ENCODE data around the gene PARM1. TPM values are rescaled to one million over a fixed set of nuclear protein-coding genes. Genes with fewer than 3 reads are reported as not detected.

PARM1 gene
- total and polyA plus RNA-seq, 5 donors from 2014 or later = 0.10 to 0.22 TPM; not detected in 3

DNA sequence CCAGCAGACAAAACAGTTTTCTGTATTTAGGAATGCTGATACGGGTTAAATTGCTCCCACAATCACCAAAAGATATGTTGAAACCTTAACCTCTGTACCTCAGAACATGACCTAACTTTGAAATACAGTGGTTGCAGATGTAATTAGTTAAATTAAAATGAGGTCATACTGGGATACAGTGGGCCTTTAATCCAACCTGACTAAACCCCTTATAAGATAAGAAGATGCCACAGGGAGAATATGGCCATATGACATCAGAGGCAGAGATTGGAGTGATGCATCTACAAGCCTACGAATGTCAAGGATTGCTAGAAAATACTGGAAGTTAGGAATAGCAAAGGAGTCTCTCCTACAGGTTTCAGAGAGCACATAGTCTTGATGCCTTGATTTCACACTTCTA is 32.1 kb upstream of the PARM1 start:
- Mint-ChIP-seq H3K27me3 (no peaks in the 10 kb centered on the region), H3K4me3 (no peak overlapping the region), H3K9me3 (peaks cover 0 to 2% (median 0%) of the 10 kb centered on the region in 7 donors), H3K27ac (no peak overlapping the region), H3K36me3 (no peaks in the 10 kb centered on the region), H3K4me1 (no peaks in the 10 kb centered on the region)
- Histone ChIP-seq H3K27ac (ENCODE audit: insufficient read depth, low read length, poor library complexity, severe bottlenecking) (no peak overlapping the region), H3K4me1 (ENCODE audit: control insufficient read depth, insufficient read depth, low read length, poor library complexity, severe bottlenecking) (no peaks in the 10 kb centered on the region), H3K4me3 (ENCODE audit: low read depth, low read length) (no peak overlapping the region), H3K27me3 (ENCODE audit: control insufficient read depth, insufficient read depth, low read length) (no peaks in the 10 kb centered on the region), H3K9me3 (ENCODE audit: control insufficient read depth in 2 of 2, low read length in 2 of 2) (no peaks in the 10 kb centered on the region), H3K36me3 (ENCODE audit: control insufficient read depth, insufficient read depth, low read length) (no peaks in the 10 kb centered on the region)
- no peak for DNase-seq
- no peak for ATAC-seq (ENCODE audit: low read depth in 2 of 2)

DNA sequence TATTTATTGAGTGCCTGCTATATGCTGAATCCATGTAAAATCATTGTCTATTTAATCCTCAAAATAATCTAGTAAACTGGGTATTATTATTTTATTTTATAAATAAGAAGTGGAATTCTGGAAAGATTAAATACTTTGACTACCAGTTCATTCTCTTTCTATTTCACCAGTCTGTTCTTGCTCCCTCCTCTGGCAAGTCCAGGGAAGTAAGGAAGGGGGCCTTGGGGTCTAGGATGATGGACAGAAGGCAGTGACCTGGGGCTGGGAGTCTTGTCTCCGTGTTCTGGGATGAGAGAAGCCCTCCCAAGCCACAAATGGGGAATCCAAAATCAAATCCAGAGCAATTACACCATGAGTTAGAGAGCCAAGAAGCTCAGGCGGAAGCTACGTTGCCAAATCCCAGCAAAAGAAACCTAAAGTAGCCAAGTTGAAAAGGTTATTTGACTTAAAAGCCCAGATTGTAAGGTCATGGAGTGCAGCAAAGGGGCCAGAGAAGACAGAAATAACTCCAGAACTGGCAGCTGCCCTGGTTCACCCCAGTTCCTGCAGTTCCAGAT is 28.3 kb upstream of the PARM1 start:
- H3K27ac Mint-ChIP-seq = peak overlapping the region in 1 of 3 donors; percentile 76
- no peak for ATAC-seq (ENCODE audit: low read depth in 2 of 2)

DNA sequence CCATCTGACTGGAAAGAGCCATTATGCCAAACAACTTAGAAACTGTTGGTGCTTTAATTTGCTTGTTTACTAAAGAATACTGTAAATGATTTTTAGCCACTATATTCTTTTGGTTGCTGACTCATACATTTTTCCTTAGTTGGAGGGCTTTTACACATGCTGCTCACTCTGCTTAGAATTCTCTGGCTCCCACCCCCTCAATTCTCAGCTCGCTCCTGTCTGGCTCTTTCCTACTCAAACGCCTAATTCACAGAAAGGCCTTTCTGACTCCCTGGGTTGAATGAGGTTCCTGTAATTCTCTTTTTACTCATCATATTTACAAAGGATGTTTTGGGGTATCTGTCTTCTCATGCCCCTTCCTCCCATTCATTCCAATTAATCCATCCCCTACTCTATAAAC is 26.1 kb upstream of the PARM1 start:
- DNase-seq = no peak
- no peaks in the 10 kb centered on the region for H3K4me1 ChIP-seq (ENCODE audit: control insufficient read depth, insufficient read depth, low read length, poor library complexity, severe bottlenecking)
- H3K27me3 ChIP-seq (ENCODE audit: control insufficient read depth, insufficient read depth, low read length) = no peaks in the 10 kb centered on the region
- ATAC-seq (ENCODE audit: low read depth in 2 of 2) = no peak
- no peaks in the 10 kb centered on the region for H3K9me3 ChIP-seq (ENCODE audit: control insufficient read depth in 2 of 2, low read length in 2 of 2)
- H3K36me3 Mint-ChIP-seq = no peaks in the 10 kb centered on the region
- H3K4me1 Mint-ChIP-seq = no peaks in the 10 kb centered on the region
- peaks cover 0 to 4% (median 0%) of the 10 kb centered on the region in 7 donors for H3K9me3 Mint-ChIP-seq
- H3K27ac ChIP-seq (ENCODE audit: insufficient read depth, low read length, poor library complexity, severe bottlenecking) = no peak overlapping the region
- H3K4me3 ChIP-seq (ENCODE audit: low read depth, low read length) = no peak overlapping the region
- no peak overlapping the region for H3K4me3 Mint-ChIP-seq
- H3K27me3 Mint-ChIP-seq = no peaks in the 10 kb centered on the region
- H3K36me3 ChIP-seq (ENCODE audit: control insufficient read depth, insufficient read depth, low read length) = no peaks in the 10 kb centered on the region
- H3K27ac Mint-ChIP-seq = no peak overlapping the region

More for the DNA sequence above, 28.3 kb upstream of the PARM1 start:
- no peak for DNase-seq
- Histone ChIP-seq H3K4me3 (ENCODE audit: low read depth, low read length) (no peak overlapping the region), H3K4me1 (ENCODE audit: control insufficient read depth, insufficient read depth, low read length, poor library complexity, severe bottlenecking) (no peaks in the 10 kb centered on the region), H3K9me3 (ENCODE audit: control insufficient read depth in 2 of 2, low read length in 2 of 2) (no peaks in the 10 kb centered on the region), H3K36me3 (ENCODE audit: control insufficient read depth, insufficient read depth, low read length) (no peaks in the 10 kb centered on the region), H3K27me3 (ENCODE audit: control insufficient read depth, insufficient read depth, low read length) (no peaks in the 10 kb centered on the region), H3K27ac (ENCODE audit: insufficient read depth, low read length, poor library complexity, severe bottlenecking) (no peak overlapping the region)
- Mint-ChIP-seq H3K27me3 (no peaks in the 10 kb centered on the region), H3K36me3 (no peaks in the 10 kb centered on the region), H3K4me3 (no peak overlapping the region), H3K9me3 (peaks cover 0 to 2% (median 0%) of the 10 kb centered on the region in 7 donors), H3K4me1 (no peaks in the 10 kb centered on the region)

GRCh38 chr4:74919783-74920182 is 13.1 kb upstream of the PARM1 start:
- Histone ChIP-seq H3K4me3 (ENCODE audit: low read depth, low read length) (no peak overlapping the region), H3K36me3 (ENCODE audit: control insufficient read depth, insufficient read depth, low read length) (no peaks in the 10 kb centered on the region), H3K4me1 (ENCODE audit: control insufficient read depth, insufficient read depth, low read length, poor library complexity, severe bottlenecking) (no peaks in the 10 kb centered on the region), H3K27ac (ENCODE audit: insufficient read depth, low read length, poor library complexity, severe bottlenecking) (no peak overlapping the region), H3K9me3 (ENCODE audit: control insufficient read depth in 2 of 2, low read length in 2 of 2) (no peaks in the 10 kb centered on the region), H3K27me3 (ENCODE audit: control insufficient read depth, insufficient read depth, low read length) (no peaks in the 10 kb centered on the region)
- Mint-ChIP-seq H3K4me3 (no peak overlapping the region), H3K4me1 (no peaks in the 10 kb centered on the region), H3K36me3 (no peaks in the 10 kb centered on the region), H3K27me3 (no peaks in the 10 kb centered on the region), H3K27ac (no peak overlapping the region), H3K9me3 (peaks cover 0 to 2% (median 0%) of the 10 kb centered on the region in 7 donors)
- no peak for DNase-seq
- ATAC-seq (ENCODE audit: low read depth in 2 of 2) = no peak

GRCh38 chr4:74920704-74921103 is 12.2 kb upstream of the PARM1 start:
- Histone ChIP-seq H3K27me3 (ENCODE audit: control insufficient read depth, insufficient read depth, low read length) (no peaks in the 10 kb centered on the region), H3K27ac (ENCODE audit: insufficient read depth, low read length, poor library complexity, severe bottlenecking) (no peak overlapping the region), H3K4me1 (ENCODE audit: control insufficient read depth, insufficient read depth, low read length, poor library complexity, severe bottlenecking) (no peaks in the 10 kb centered on the region), H3K36me3 (ENCODE audit: control insufficient read depth, insufficient read depth, low read length) (no peaks in the 10 kb centered on the region), H3K4me3 (ENCODE audit: low read depth, low read length) (no peak overlapping the region), H3K9me3 (ENCODE audit: control insufficient read depth in 2 of 2, low read length in 2 of 2) (no peaks in the 10 kb centered on the region)
- Mint-ChIP-seq H3K27ac (no peak overlapping the region), H3K9me3 (no peaks in the 10 kb centered on the region), H3K27me3 (no peaks in the 10 kb centered on the region), H3K36me3 (no peaks in the 10 kb centered on the region), H3K4me1 (no peaks in the 10 kb centered on the region), H3K4me3 (no peak overlapping the region)
- no peak for DNase-seq
- no peak for ATAC-seq (ENCODE audit: low read depth in 2 of 2)

GRCh38 chr4:74921490-74921889 is 11.4 kb upstream of the PARM1 start:
- H3K4me1 Mint-ChIP-seq = no peaks in the 10 kb centered on the region
- no peaks in the 10 kb centered on the region for H3K36me3 Mint-ChIP-seq
- Histone ChIP-seq H3K27ac (ENCODE audit: insufficient read depth, low read length, poor library complexity, severe bottlenecking) (no peak overlapping the region), H3K27me3 (ENCODE audit: control insufficient read depth, insufficient read depth, low read length) (no peaks in the 10 kb centered on the region), H3K4me3 (ENCODE audit: low read depth, low read length) (no peak overlapping the region), H3K4me1 (ENCODE audit: control insufficient read depth, insufficient read depth, low read length, poor library complexity, severe bottlenecking) (no peaks in the 10 kb centered on the region), H3K9me3 (ENCODE audit: control insufficient read depth in 2 of 2, low read length in 2 of 2) (no peaks in the 10 kb centered on the region), H3K36me3 (ENCODE audit: control insufficient read depth, insufficient read depth, low read length) (no peaks in the 10 kb centered on the region)
- no peak overlapping the region for H3K27ac Mint-ChIP-seq
- ATAC-seq (ENCODE audit: low read depth in 2 of 2) = no peak
- H3K27me3 Mint-ChIP-seq = no peaks in the 10 kb centered on the region
- DNase-seq = no peak
- no peaks in the 10 kb centered on the region for H3K9me3 Mint-ChIP-seq
- H3K4me3 Mint-ChIP-seq = no peak overlapping the region

- no peaks in the 10 kb centered on the region for H3K9me3 ChIP-seq (ENCODE audit: control insufficient read depth in 2 of 2, low read length in 2 of 2)
- H3K27ac ChIP-seq (ENCODE audit: insufficient read depth, low read length, poor library complexity, severe bottlenecking) = no peak overlapping the region
- H3K9me3 Mint-ChIP-seq = peaks cover 0 to 3% (median 0%) of the 10 kb centered on the region in 7 donors
- peaks cover 12% of the 10 kb centered on the region for H3K27me3 Mint-ChIP-seq
- ATAC-seq (ENCODE audit: low read depth in 2 of 2) (no peak), DNase-seq (no peak)
- H3K27ac Mint-ChIP-seq = no peak overlapping the region
- no peak overlapping the region for H3K4me3 Mint-ChIP-seq
- H3K36me3 Mint-ChIP-seq = no peaks in the 10 kb centered on the region
- no peaks in the 10 kb centered on the region for H3K36me3 ChIP-seq (ENCODE audit: control insufficient read depth, insufficient read depth, low read length)
- no peak overlapping the region for H3K4me3 ChIP-seq (ENCODE audit: low read depth, low read length)
- peaks cover 7% of the 10 kb centered on the region for H3K27me3 ChIP-seq (ENCODE audit: control insufficient read depth, insufficient read depth, low read length)
- no peaks in the 10 kb centered on the region for H3K4me1 ChIP-seq (ENCODE audit: control insufficient read depth, insufficient read depth, low read length, poor library complexity, severe bottlenecking)
- H3K4me1 Mint-ChIP-seq = no peaks in the 10 kb centered on the region
Measured at GRCh38 chr4:74926007-74926406, 6.9 kb upstream of the PARM1 start.

GRCh38 chr4:74930162-74930561 is 2.8 kb upstream of the PARM1 start:
- DNase-seq (no peak), ATAC-seq (ENCODE audit: low read depth in 2 of 2) (no peak)
- H3K36me3 ChIP-seq (ENCODE audit: control insufficient read depth, insufficient read depth, low read length) = no peaks in the 10 kb centered on the region
- H3K27me3 ChIP-seq (ENCODE audit: control insufficient read depth, insufficient read depth, low read length) = peaks cover 21% of the 10 kb centered on the region
- Mint-ChIP-seq H3K9me3 (peaks cover 0 to 7% (median 0%) of the 10 kb centered on the region in 7 donors), H3K27me3 (peaks cover 50% of the 10 kb centered on the region), H3K27ac (no peak overlapping the region), H3K36me3 (no peaks in the 10 kb centered on the region), H3K4me1 (peaks cover 0 to 16% (median 0%) of the 10 kb centered on the region in 4 donors), H3K4me3 (no peak overlapping the region)
- no peak overlapping the region for H3K4me3 ChIP-seq (ENCODE audit: low read depth, low read length)
- H3K4me1 ChIP-seq (ENCODE audit: control insufficient read depth, insufficient read depth, low read length, poor library complexity, severe bottlenecking) = no peaks in the 10 kb centered on the region
- H3K27ac ChIP-seq (ENCODE audit: insufficient read depth, low read length, poor library complexity, severe bottlenecking) = no peak overlapping the region
- H3K9me3 ChIP-seq (ENCODE audit: control insufficient read depth in 2 of 2, low read length in 2 of 2) = no peaks in the 10 kb centered on the region
